Caco-2 (cell line): ENCODE data around the gene CSH1. TPM values are rescaled to one million over a fixed set of nuclear protein-coding genes. Genes with fewer than 3 reads are reported as not detected.

Experiments used
- BruUV-seq: library from RNA; stranded (reverse); fragments of 400-500 nt; replicated peaks from 2 replicates; lab custom pipeline; 2021; lab: Mats Ljungman, UMichigan
- CTCF ChIA-PET: fragments of 300-600 bp; sonication (Branson Sonifier 250); formaldehyde crosslinking; loops from one replicate; lab custom pipeline; 2022; ENCODE audit warnings: antibody characterized with exemption; lab: Charles Lee
- POLR2A ChIA-PET: fragments of 300-600 bp; sonication (Branson Sonifier 250); formaldehyde crosslinking; loops from one replicate; lab custom pipeline; 2022; ENCODE audit warnings: antibody characterized with exemption; lab: Charles Lee
- DNase-seq, 2 experiments: peaks; one replicate each; pipeline versions ENCODE4 v3.0.0 to v3.0.0-alpha.2; 2020 to 2022
- H3K27me3 ChIP-seq: replicated peaks from 2 replicates; pipeline ENCODE4 v1.6.0; 2011; ENCODE audit warnings: low read length; ENCODE audit not compliant: control insufficient read depth, insufficient read depth
- H3K36me3 ChIP-seq: 2 replicates; pipeline ENCODE4 v1.5.1; 2011; ENCODE audit warnings: low read length; ENCODE audit not compliant: control insufficient read depth, insufficient read depth
- H3K4me1 ChIP-seq: fragments of 250-450 bp; sonication (Bioruptor Pico); 2 replicates; pipeline ENCODE4 v1.5.1; 2020; ENCODE audit warnings: mild to moderate bottlenecking
- H3K4me3 ChIP-seq: 2 replicates; pipeline ENCODE4 v1.5.1; 2011; ENCODE audit warnings: low read depth, mild to moderate bottlenecking, control low read depth, low read length
- H3K9me3 ChIP-seq: fragments of 250-450 bp; sonication (Bioruptor Pico); 2 replicates; pipeline ENCODE4 v1.5.1; 2020; ENCODE audit warnings: mild to moderate bottlenecking, moderate library complexity
- H3K27ac Mint-ChIP-seq: one replicate; pipeline ENCODE4 v1.8.0; 2022; ENCODE audit warnings: mixed read lengths; ENCODE audit not compliant: unreplicated experiment
- H3K27me3 Mint-ChIP-seq: one replicate; pipeline ENCODE4 v1.8.0; 2022; ENCODE audit warnings: mixed read lengths; ENCODE audit not compliant: insufficient read depth, unreplicated experiment
- H3K36me3 Mint-ChIP-seq: one replicate; pipeline ENCODE4 v1.8.0; 2022; ENCODE audit warnings: mild to moderate bottlenecking, mixed read lengths; ENCODE audit not compliant: insufficient read depth, unreplicated experiment
- H3K4me1 Mint-ChIP-seq: one replicate; pipeline ENCODE4 v1.8.0; 2022; ENCODE audit warnings: low read depth, mixed read lengths; ENCODE audit not compliant: unreplicated experiment
- H3K4me3 Mint-ChIP-seq: one replicate; pipeline ENCODE4 v1.8.0; 2022; ENCODE audit warnings: mild to moderate bottlenecking, moderate library complexity, mixed read lengths; ENCODE audit not compliant: unreplicated experiment
- H3K9me3 Mint-ChIP-seq: one replicate; pipeline ENCODE4 v1.8.0; 2022; ENCODE audit warnings: mixed read lengths; ENCODE audit not compliant: unreplicated experiment
- intact Hi-C: fragments of 100-400 bp; cut with micrococcal nuclease; formaldehyde crosslinking; loops from one replicate; pipeline ENCODE4 v1.10.0; 2022; ENCODE audit not compliant: unreplicated experiment
- total RNA-seq: library from RNA; stranded (reverse); gene quantifications from 2 replicates; pipeline ENCODE4 v1.2.3, GENCODE V29; 2022
- TF ChIP-seq, protein P1 (sequence below), 2 experiments: fragments of 200-600 bp in 1 of 2; IDR thresholded peaks; 1 replicate in 1 of 2; 2 replicates in 1 of 2; pipeline versions ENCODE4 v1.5.1 to v1.8.0; 2011 to 2022; ENCODE audit warnings: antibody characterized with exemption in 1 of 2, control low read depth in 1 of 2, inconsistent platforms in 1 of 2, low read depth in 1 of 2, low read length in 1 of 2, mild to moderate bottlenecking in 1 of 2, moderate library complexity in 1 of 2; ENCODE audit not compliant: insufficient read depth in 1 of 2, severe bottlenecking in 1 of 2, unreplicated experiment in 1 of 2

CSH1 gene
- total RNA-seq, 1 experiment from 2014 or later, result not detected

DNA sequence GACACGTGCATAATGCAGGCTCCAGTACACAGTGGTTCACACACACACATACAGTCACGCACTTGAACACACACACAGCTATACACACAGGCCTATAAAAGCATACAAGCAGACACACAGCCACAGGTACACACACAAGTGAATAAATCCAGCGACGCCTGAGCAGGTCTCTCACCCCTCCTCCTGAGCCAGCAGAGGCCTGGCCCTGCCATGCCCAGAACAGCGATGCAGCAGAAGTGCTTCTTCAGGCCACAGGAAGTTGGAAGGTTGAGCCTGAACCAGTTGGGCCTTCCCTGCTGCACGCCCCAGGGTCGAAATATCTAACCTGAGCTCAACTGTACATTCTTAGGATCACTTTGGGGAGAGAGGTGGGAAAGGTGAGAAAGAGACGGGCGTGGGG, 43.0 kb upstream of the CSH1 start:
- H3K27me3 ChIP-seq, result no peaks in the 10 kb centered on the region
- TF ChIP-seq, protein P1, sequence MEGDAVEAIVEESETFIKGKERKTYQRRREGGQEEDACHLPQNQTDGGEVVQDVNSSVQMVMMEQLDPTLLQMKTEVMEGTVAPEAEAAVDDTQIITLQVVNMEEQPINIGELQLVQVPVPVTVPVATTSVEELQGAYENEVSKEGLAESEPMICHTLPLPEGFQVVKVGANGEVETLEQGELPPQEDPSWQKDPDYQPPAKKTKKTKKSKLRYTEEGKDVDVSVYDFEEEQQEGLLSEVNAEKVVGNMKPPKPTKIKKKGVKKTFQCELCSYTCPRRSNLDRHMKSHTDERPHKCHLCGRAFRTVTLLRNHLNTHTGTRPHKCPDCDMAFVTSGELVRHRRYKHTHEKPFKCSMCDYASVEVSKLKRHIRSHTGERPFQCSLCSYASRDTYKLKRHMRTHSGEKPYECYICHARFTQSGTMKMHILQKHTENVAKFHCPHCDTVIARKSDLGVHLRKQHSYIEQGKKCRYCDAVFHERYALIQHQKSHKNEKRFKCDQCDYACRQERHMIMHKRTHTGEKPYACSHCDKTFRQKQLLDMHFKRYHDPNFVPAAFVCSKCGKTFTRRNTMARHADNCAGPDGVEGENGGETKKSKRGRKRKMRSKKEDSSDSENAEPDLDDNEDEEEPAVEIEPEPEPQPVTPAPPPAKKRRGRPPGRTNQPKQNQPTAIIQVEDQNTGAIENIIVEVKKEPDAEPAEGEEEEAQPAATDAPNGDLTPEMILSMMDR (IDR thresholded peaks at IDR 0.05; ENCODE audit: insufficient read depth in 1 of 2, low read depth in 1 of 2, low read length in 1 of 2, severe bottlenecking in 1 of 2, unreplicated experiment in 1 of 2), result no peak
- H3K36me3 ChIP-seq, result no peaks in the 10 kb centered on the region
- peaks cover 4% of the 10 kb centered on the region for H3K27me3 Mint-ChIP-seq
- ChIA-PET POLR2A (no interaction called here), CTCF (interaction anchor here (0.5 kb wide), 1 partner anchor 19 kb away, joined by 5 read pairs; no protein-coding TSS in a partner anchor)
- H3K36me3 Mint-ChIP-seq, result peaks cover 14% of the 10 kb centered on the region
- intact Hi-C loops, result no loop called here
- H3K4me1 Mint-ChIP-seq, result no peaks in the 10 kb centered on the region
- no peak overlapping the region for H3K4me3 ChIP-seq
- no peak overlapping the region for H3K4me3 Mint-ChIP-seq
- no peaks in the 10 kb centered on the region for H3K4me1 ChIP-seq
- no peaks in the 10 kb centered on the region for H3K9me3 Mint-ChIP-seq
- H3K9me3 ChIP-seq, result 0 out of 2 replicates have a peak, but pooled peaks cover 4% of the 10 kb centered on the region
- no peak for DNase-seq
- BruUV-seq, result no TSS peak
- no peak overlapping the region for H3K27ac Mint-ChIP-seq

DNA sequence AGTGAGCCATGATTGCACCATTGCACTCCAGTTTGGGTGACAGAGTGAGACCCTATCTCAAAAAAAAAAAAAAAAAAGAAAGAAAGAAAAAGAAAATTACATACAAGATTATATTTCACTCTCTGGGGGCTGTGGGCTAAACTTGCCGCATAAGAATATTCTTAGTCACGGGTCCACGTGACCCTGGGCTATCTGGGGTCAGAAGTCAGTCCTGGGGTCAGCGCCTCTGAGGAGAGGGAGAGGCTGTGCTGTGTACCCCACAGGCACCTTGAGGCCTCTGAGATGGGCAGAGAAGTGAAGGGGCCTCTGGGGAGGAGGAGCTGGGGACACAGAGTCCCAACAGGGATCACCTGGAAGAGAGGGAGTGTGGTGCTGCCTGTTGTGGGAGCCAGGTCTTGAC, 41.5 kb upstream of the CSH1 start:
- ChIA-PET POLR2A (no interaction called here), CTCF (no interaction called here)
- no peaks in the 10 kb centered on the region for H3K4me1 Mint-ChIP-seq
- no peak overlapping the region for H3K4me3 Mint-ChIP-seq
- BruUV-seq, result no TSS peak
- DNase-seq, result no peak
- no peak overlapping the region for H3K4me3 ChIP-seq
- peaks cover 11% of the 10 kb centered on the region for H3K36me3 Mint-ChIP-seq
- intact Hi-C loops, result no loop called here
- TF ChIP-seq, protein P1 (IDR thresholded peaks at IDR 0.05; ENCODE audit: insufficient read depth in 1 of 2, low read depth in 1 of 2, low read length in 1 of 2, severe bottlenecking in 1 of 2, unreplicated experiment in 1 of 2), result no peak
- 0 out of 2 replicates have a peak, but pooled peaks cover 4% of the 10 kb centered on the region for H3K9me3 ChIP-seq
- no peaks in the 10 kb centered on the region for H3K4me1 ChIP-seq
- peaks cover 3% of the 10 kb centered on the region for H3K27me3 Mint-ChIP-seq
- H3K36me3 ChIP-seq, result no peaks in the 10 kb centered on the region
- H3K27ac Mint-ChIP-seq, result no peak overlapping the region
- no peaks in the 10 kb centered on the region for H3K9me3 Mint-ChIP-seq
- no peaks in the 10 kb centered on the region for H3K27me3 ChIP-seq

DNA sequence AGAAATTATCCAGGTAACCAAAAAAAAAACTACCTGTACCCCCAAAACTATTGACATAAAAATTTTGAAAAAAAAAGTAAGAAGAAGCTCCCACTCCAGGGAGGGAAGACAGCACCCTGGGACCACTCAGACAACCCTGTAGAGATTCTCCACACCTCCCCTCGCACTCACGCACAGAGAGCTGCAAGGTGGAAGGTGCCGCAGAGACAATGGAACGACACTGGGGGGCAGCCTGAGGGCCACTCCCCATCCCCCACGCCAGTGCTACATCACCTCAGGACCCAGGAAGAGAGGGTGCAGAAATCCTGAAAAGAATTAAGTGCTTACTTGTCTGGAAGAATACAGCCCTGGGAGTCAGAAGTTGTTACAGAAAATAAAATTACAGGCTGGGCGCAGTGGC, 40.9 kb upstream of the CSH1 start:
- H3K4me1 Mint-ChIP-seq, result no peaks in the 10 kb centered on the region
- no peaks in the 10 kb centered on the region for H3K9me3 Mint-ChIP-seq
- H3K27me3 Mint-ChIP-seq, result peaks cover 2% of the 10 kb centered on the region
- H3K36me3 Mint-ChIP-seq, result peaks cover 11% of the 10 kb centered on the region
- POLR2A ChIA-PET, result interaction anchor here (0.7 kb wide), 1 partner anchor 509 kb away, joined by 5 read pairs; no protein-coding TSS in a partner anchor
- DNase-seq, result no peak
- intact Hi-C loops, result no loop called here
- no peaks in the 10 kb centered on the region for H3K27me3 ChIP-seq
- BruUV-seq, result no TSS peak
- CTCF ChIA-PET, result no interaction called here
- H3K9me3 ChIP-seq, result 0 out of 2 replicates have a peak, but pooled peaks cover 4% of the 10 kb centered on the region
- no peak overlapping the region for H3K4me3 ChIP-seq
- H3K4me1 ChIP-seq, result no peaks in the 10 kb centered on the region
- no peaks in the 10 kb centered on the region for H3K36me3 ChIP-seq
- H3K4me3 Mint-ChIP-seq, result no peak overlapping the region
- TF ChIP-seq, protein P1 (IDR thresholded peaks at IDR 0.05; ENCODE audit: insufficient read depth in 1 of 2, low read depth in 1 of 2, low read length in 1 of 2, severe bottlenecking in 1 of 2, unreplicated experiment in 1 of 2), result no peak
- H3K27ac Mint-ChIP-seq, result no peak overlapping the region
